Tibial artery (tissue), 4 donors: ENCODE results near the gene MRPS11.
"Not testable (repeated sequence)": the region's sequence is repeated elsewhere in the genome, so short reads cannot be mapped to it uniquely, and the experiment has no call there.

Experiments
- DNase-seq, 2 donors: peaks; one replicate each; pipeline ENCODE4 v3.0.0-alpha.2; 2019
- H3K27ac ChIP-seq, 2 donors: fragments of 200-600 bp; sonication (generic) in 1 of 2; 1 replicate in 1 of 2; 2 replicates in 1 of 2; pipeline ENCODE4 v1.5.1; 2018 to 2019; ENCODE audit warnings: mild to moderate bottlenecking in 1 of 2
- H3K27me3 ChIP-seq, 2 donors: fragments of 200-600 bp; sonication (generic) in 1 of 2; one replicate each; pipeline versions ENCODE4 v1.5.1 to v1.6.0; 2016 to 2019
- H3K36me3 ChIP-seq, 3 donors: fragments of 200-600 bp; sonication (generic) in 2 of 3; one replicate each; pipeline ENCODE4 v1.5.1; 2016 to 2019; ENCODE audit warnings: mild to moderate bottlenecking in 2 of 3
- H3K4me1 ChIP-seq, 4 donors: fragments of 200-600 bp; sonication (generic) in 2 of 4; 1 replicate in 3 of 4; 2 replicates in 1 of 4; pipeline ENCODE4 v1.5.1; 2016 to 2019
- H3K4me3 ChIP-seq, 2 donors: fragments of 200-600 bp; sonication (generic) in 1 of 2; 1 replicate in 1 of 2; 2 replicates in 1 of 2; pipeline ENCODE4 v1.5.1; 2018 to 2019; ENCODE audit warnings: mild to moderate bottlenecking in 2 of 2
- H3K9me3 ChIP-seq, 3 donors: fragments of 200-600 bp; sonication (generic) in 1 of 3; one replicate each; pipeline ENCODE4 v1.5.1; 2016 to 2019
- CTCF ChIP-seq, 2 experiments: fragments of 200-600 bp in 1 of 2; fragments of 450-650 bp in 1 of 2; IDR thresholded peaks; one replicate each; pipeline ENCODE4 v1.5.1; 2017 to 2019; ENCODE audit warnings: antibody characterized with exemption in 2 of 2, mild to moderate bottlenecking in 1 of 2, moderate library complexity in 1 of 2
- intact Hi-C: fragments of 100-400 bp; cut with DNase I; formaldehyde crosslinking; loops from one replicate; pipeline ENCODE4 v1.15.0; 2023; ENCODE audit warnings: low total_unique reads

MRPS11 gene

GRCh38 chr15:88470625-88471372, 3.3 kb downstream of the MRPS11 start:
- H3K9me3 ChIP-seq: no peaks in the 10 kb centered on the region

GRCh38 chr15:88472225-88472624, 4.7 kb downstream of the MRPS11 start:
- Histone ChIP-seq H3K4me1 (peaks cover 0 to 25% (median 8%) of the 10 kb centered on the region in 4 donors), H3K36me3 (peaks cover 14 to 54% (median 34%) of the 10 kb centered on the region in 3 donors), H3K27ac (no peak overlapping the region), H3K4me3 (no peak overlapping the region), H3K9me3 (no peaks in the 10 kb centered on the region), H3K27me3 (no peaks in the 10 kb centered on the region)
- intact Hi-C loops: loop anchor here (10.0 kb wide), 1 partner anchor 363 kb away; no protein-coding TSS in a partner anchor
- TF ChIP-seq CTCF (IDR thresholded peaks at IDR 0.05): no peak
- no peak for DNase-seq

More at GRCh38 chr15:88470625-88471372, 3.3 kb downstream of the MRPS11 start:
- TF ChIP-seq CTCF (IDR thresholded peaks at IDR 0.05): no peak
- no peak for DNase-seq
- no peak overlapping the region for H3K4me3 ChIP-seq
- no peaks in the 10 kb centered on the region for H3K27me3 ChIP-seq
- peaks cover 14 to 40% (median 28%) of the 10 kb centered on the region in 3 donors for H3K36me3 ChIP-seq
- H3K4me1 ChIP-seq: peaks cover 0 to 34% (median 15%) of the 10 kb centered on the region in 4 donors
- intact Hi-C loops: loop anchor here (10.0 kb wide), 1 partner anchor 364 kb away; no protein-coding TSS in a partner anchor
- no peak overlapping the region for H3K27ac ChIP-seq

GRCh38 chr15:88473661-88474293, 6.3 kb downstream of the MRPS11 start:
- peaks cover 0 to 16% (median 1%) of the 10 kb centered on the region in 4 donors for H3K4me1 ChIP-seq
- not testable (repeated sequence) for DNase-seq, H3K27ac ChIP-seq, H3K9me3 ChIP-seq, H3K4me3 ChIP-seq, H3K27me3 ChIP-seq
- peaks cover 14 to 70% (median 48%) of the 10 kb centered on the region in 3 donors for H3K36me3 ChIP-seq
- intact Hi-C loops: loop anchor here (10.0 kb wide), 1 partner anchor 361 kb away; no protein-coding TSS in a partner anchor

- Histone ChIP-seq H3K27ac (no peak overlapping the region), H3K4me1 (no peaks in the 10 kb centered on the region), H3K9me3 (no peaks in the 10 kb centered on the region), H3K27me3 (no peaks in the 10 kb centered on the region), H3K36me3 (peaks cover 14 to 96% (median 48%) of the 10 kb centered on the region in 3 donors), H3K4me3 (no peak overlapping the region)
- intact Hi-C loops: loop anchor here (10.0 kb wide), 1 partner anchor 358 kb away; no protein-coding TSS in a partner anchor
- no peak for DNase-seq
- TF ChIP-seq CTCF (IDR thresholded peaks at IDR 0.05): peak; percentile 26 to 40
These were observed 9.1 kb downstream of the MRPS11 start for GRCh38 chr15:88476635-88477060.

DNA sequence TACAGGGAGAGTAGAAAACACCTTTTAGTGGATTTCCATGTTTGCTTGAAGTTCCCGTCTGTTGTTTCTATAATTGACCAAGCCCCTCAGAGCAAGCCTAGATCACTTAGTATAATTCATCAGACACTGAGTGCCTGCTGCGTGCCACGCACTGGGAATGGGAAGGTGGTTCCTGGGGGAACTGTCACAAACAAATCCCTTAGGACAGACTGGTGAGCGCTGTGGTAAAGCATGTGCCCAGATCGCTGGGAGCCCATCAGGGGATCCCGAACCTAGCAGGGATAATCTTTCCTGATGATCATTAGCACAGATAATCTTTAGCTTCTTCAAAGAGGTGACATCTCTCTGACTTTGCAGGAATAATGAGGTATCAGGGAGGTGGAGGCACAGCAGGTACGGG, 9.6 kb downstream of the MRPS11 start:
- no peak for DNase-seq
- intact Hi-C loops: loop anchor here (10.0 kb wide), 1 partner anchor 358 kb away; no protein-coding TSS in a partner anchor
- no peaks in the 10 kb centered on the region for H3K9me3 ChIP-seq
- H3K36me3 ChIP-seq: peaks cover 14 to 95% (median 48%) of the 10 kb centered on the region in 3 donors
- H3K27me3 ChIP-seq: no peaks in the 10 kb centered on the region
- H3K27ac ChIP-seq: no peak overlapping the region
- H3K4me3 ChIP-seq: no peak overlapping the region
- H3K4me1 ChIP-seq: no peaks in the 10 kb centered on the region
- TF ChIP-seq CTCF (IDR thresholded peaks at IDR 0.05): no peak

GRCh38 chr15:88477904-88478303, 10.4 kb downstream of the MRPS11 start:
- H3K36me3 ChIP-seq: peaks cover 10 to 88% (median 43%) of the 10 kb centered on the region in 3 donors
- H3K4me1 ChIP-seq: no peaks in the 10 kb centered on the region
- H3K27me3 ChIP-seq: no peaks in the 10 kb centered on the region
- H3K4me3 ChIP-seq: no peak overlapping the region
- H3K27ac ChIP-seq: no peak overlapping the region
- DNase-seq: no peak
- no peak for TF ChIP-seq CTCF (IDR thresholded peaks at IDR 0.05)
- intact Hi-C loops: loop anchor here (10.0 kb wide), 1 partner anchor 357 kb away; no protein-coding TSS in a partner anchor
- H3K9me3 ChIP-seq: no peaks in the 10 kb centered on the region
